ENCODE results near the gene CRACR2A.

DNA sequence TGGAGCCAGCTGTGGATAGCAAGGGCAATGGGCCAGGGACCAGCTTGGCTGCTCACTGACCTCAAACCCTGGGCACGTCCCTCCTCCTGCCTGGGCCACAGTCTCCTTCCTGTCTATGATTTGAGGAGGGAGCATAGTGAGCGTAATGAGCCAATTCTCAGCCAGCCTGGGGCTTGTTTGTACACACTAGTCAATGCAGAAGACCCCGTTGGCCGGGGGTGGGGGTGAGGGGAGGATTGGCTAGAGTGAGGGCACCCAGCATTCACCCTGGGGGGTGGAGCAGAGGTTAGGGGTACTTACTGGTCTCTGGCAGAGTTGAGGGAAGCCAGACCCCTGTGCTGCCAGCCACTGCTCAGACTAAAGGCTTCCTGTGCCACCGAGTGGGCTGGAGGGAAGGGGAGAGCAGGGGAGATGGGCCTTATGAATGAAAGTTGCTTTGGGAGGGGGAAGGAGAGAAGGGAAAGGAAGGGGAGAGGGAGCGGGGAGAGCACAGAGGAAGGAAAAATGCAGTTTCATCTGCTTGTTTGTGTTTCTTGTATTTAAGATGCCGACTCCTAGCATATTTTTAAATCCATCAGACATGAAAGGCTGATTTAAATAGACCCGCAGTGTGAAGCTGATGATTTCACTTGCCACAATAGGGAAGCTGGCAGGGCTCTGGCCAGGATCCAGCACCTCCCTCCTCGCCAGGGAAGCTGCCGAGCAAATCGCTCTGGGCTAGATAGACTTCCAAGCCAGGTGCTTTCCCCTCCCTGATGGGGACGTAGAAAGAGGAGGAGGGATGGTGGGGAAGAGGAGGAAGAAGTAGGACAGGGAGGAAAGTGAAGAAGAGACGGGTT, 147.9 kb downstream of the CRACR2A start:
- TF ChIP-seq, protein P1, sequence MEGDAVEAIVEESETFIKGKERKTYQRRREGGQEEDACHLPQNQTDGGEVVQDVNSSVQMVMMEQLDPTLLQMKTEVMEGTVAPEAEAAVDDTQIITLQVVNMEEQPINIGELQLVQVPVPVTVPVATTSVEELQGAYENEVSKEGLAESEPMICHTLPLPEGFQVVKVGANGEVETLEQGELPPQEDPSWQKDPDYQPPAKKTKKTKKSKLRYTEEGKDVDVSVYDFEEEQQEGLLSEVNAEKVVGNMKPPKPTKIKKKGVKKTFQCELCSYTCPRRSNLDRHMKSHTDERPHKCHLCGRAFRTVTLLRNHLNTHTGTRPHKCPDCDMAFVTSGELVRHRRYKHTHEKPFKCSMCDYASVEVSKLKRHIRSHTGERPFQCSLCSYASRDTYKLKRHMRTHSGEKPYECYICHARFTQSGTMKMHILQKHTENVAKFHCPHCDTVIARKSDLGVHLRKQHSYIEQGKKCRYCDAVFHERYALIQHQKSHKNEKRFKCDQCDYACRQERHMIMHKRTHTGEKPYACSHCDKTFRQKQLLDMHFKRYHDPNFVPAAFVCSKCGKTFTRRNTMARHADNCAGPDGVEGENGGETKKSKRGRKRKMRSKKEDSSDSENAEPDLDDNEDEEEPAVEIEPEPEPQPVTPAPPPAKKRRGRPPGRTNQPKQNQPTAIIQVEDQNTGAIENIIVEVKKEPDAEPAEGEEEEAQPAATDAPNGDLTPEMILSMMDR (IDR thresholded peaks at IDR 0.05; ENCODE audit: insufficient read depth, low read length): no peak
- TF ChIP-seq, protein P2, sequence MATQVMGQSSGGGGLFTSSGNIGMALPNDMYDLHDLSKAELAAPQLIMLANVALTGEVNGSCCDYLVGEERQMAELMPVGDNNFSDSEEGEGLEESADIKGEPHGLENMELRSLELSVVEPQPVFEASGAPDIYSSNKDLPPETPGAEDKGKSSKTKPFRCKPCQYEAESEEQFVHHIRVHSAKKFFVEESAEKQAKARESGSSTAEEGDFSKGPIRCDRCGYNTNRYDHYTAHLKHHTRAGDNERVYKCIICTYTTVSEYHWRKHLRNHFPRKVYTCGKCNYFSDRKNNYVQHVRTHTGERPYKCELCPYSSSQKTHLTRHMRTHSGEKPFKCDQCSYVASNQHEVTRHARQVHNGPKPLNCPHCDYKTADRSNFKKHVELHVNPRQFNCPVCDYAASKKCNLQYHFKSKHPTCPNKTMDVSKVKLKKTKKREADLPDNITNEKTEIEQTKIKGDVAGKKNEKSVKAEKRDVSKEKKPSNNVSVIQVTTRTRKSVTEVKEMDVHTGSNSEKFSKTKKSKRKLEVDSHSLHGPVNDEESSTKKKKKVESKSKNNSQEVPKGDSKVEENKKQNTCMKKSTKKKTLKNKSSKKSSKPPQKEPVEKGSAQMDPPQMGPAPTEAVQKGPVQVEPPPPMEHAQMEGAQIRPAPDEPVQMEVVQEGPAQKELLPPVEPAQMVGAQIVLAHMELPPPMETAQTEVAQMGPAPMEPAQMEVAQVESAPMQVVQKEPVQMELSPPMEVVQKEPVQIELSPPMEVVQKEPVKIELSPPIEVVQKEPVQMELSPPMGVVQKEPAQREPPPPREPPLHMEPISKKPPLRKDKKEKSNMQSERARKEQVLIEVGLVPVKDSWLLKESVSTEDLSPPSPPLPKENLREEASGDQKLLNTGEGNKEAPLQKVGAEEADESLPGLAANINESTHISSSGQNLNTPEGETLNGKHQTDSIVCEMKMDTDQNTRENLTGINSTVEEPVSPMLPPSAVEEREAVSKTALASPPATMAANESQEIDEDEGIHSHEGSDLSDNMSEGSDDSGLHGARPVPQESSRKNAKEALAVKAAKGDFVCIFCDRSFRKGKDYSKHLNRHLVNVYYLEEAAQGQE (IDR thresholded peaks at IDR 0.05; ENCODE audit: insufficient replicate concordance, low read depth): no peak
- no peak for TF ChIP-seq POLR2AphosphoS5 (IDR thresholded peaks at IDR 0.05; ENCODE audit: low read depth)
- no peak for TF ChIP-seq GABPA (IDR thresholded peaks at IDR 0.05; ENCODE audit: low read depth)
- no peak for TF ChIP-seq SPI1 (IDR thresholded peaks at IDR 0.05; ENCODE audit: borderline replicate concordance, low read depth)
